Caco-2 (cell line): ENCODE measurements around the gene CD300LB. TPM values are rescaled to one million over a fixed set of nuclear protein-coding genes. Genes with fewer than 3 reads are reported as not detected.

Experiments
- BruUV-seq: library from RNA; stranded (reverse); fragments of 400-500 nt; replicated peaks from 2 replicates; lab custom pipeline; 2021; lab: Mats Ljungman, UMichigan
- CTCF ChIA-PET: fragments of 300-600 bp; sonication (Branson Sonifier 250); formaldehyde crosslinking; loops from one replicate; lab custom pipeline; 2022; ENCODE audit warnings: antibody characterized with exemption; lab: Charles Lee
- POLR2A ChIA-PET: fragments of 300-600 bp; sonication (Branson Sonifier 250); formaldehyde crosslinking; loops from one replicate; lab custom pipeline; 2022; ENCODE audit warnings: antibody characterized with exemption; lab: Charles Lee
- DNase-seq, 2 experiments: peaks; one replicate each; pipeline versions ENCODE4 v3.0.0 to v3.0.0-alpha.2; 2020 to 2022
- H3K27me3 ChIP-seq: replicated peaks from 2 replicates; pipeline ENCODE4 v1.6.0; 2011; ENCODE audit warnings: low read length; ENCODE audit not compliant: control insufficient read depth, insufficient read depth
- H3K36me3 ChIP-seq: 2 replicates; pipeline ENCODE4 v1.5.1; 2011; ENCODE audit warnings: low read length; ENCODE audit not compliant: control insufficient read depth, insufficient read depth
- H3K4me1 ChIP-seq: fragments of 250-450 bp; sonication (Bioruptor Pico); 2 replicates; pipeline ENCODE4 v1.5.1; 2020; ENCODE audit warnings: mild to moderate bottlenecking
- H3K4me3 ChIP-seq: 2 replicates; pipeline ENCODE4 v1.5.1; 2011; ENCODE audit warnings: low read depth, mild to moderate bottlenecking, control low read depth, low read length
- H3K9me3 ChIP-seq: fragments of 250-450 bp; sonication (Bioruptor Pico); 2 replicates; pipeline ENCODE4 v1.5.1; 2020; ENCODE audit warnings: mild to moderate bottlenecking, moderate library complexity
- H3K27ac Mint-ChIP-seq: one replicate; pipeline ENCODE4 v1.8.0; 2022; ENCODE audit warnings: mixed read lengths; ENCODE audit not compliant: unreplicated experiment
- H3K27me3 Mint-ChIP-seq: one replicate; pipeline ENCODE4 v1.8.0; 2022; ENCODE audit warnings: mixed read lengths; ENCODE audit not compliant: insufficient read depth, unreplicated experiment
- H3K36me3 Mint-ChIP-seq: one replicate; pipeline ENCODE4 v1.8.0; 2022; ENCODE audit warnings: mild to moderate bottlenecking, mixed read lengths; ENCODE audit not compliant: insufficient read depth, unreplicated experiment
- H3K4me1 Mint-ChIP-seq: one replicate; pipeline ENCODE4 v1.8.0; 2022; ENCODE audit warnings: low read depth, mixed read lengths; ENCODE audit not compliant: unreplicated experiment
- H3K4me3 Mint-ChIP-seq: one replicate; pipeline ENCODE4 v1.8.0; 2022; ENCODE audit warnings: mild to moderate bottlenecking, moderate library complexity, mixed read lengths; ENCODE audit not compliant: unreplicated experiment
- H3K9me3 Mint-ChIP-seq: one replicate; pipeline ENCODE4 v1.8.0; 2022; ENCODE audit warnings: mixed read lengths; ENCODE audit not compliant: unreplicated experiment
- CTCF ChIP-seq, 2 experiments: fragments of 200-600 bp in 1 of 2; IDR thresholded peaks; 1 replicate in 1 of 2; 2 replicates in 1 of 2; pipeline versions ENCODE4 v1.5.1 to v1.8.0; 2011 to 2022; ENCODE audit warnings: antibody characterized with exemption in 1 of 2, control low read depth in 1 of 2, inconsistent platforms in 1 of 2, low read depth in 1 of 2, low read length in 1 of 2, mild to moderate bottlenecking in 1 of 2, moderate library complexity in 1 of 2; ENCODE audit not compliant: insufficient read depth in 1 of 2, severe bottlenecking in 1 of 2, unreplicated experiment in 1 of 2
- intact Hi-C: fragments of 100-400 bp; cut with micrococcal nuclease; formaldehyde crosslinking; loops from one replicate; pipeline ENCODE4 v1.10.0; 2022; ENCODE audit not compliant: unreplicated experiment
- total RNA-seq: library from RNA; stranded (reverse); gene quantifications from 2 replicates; pipeline ENCODE4 v1.2.3, GENCODE V29; 2022

The CD300LB gene
- total RNA-seq, 1 experiment from 2014 or later, result not detected

- no peaks in the 10 kb centered on the region for H3K36me3 Mint-ChIP-seq
- intact Hi-C loops, result loop anchor here (5.0 kb wide), 1 partner anchor 163 kb away; the partner anchor contains the start of gene GPR142
- CTCF ChIA-PET, result no interaction called here
- BruUV-seq, result no TSS peak
- Histone ChIP-seq H3K27me3 (no peaks in the 10 kb centered on the region), H3K4me1 (no peaks in the 10 kb centered on the region), H3K9me3 (peaks cover 9% of the 10 kb centered on the region; the same call in 1 of the 2 replicates), H3K36me3 (no peaks in the 10 kb centered on the region), H3K4me3 (no peak overlapping the region)
- H3K9me3 Mint-ChIP-seq, result no peaks in the 10 kb centered on the region
- no peak for TF ChIP-seq CTCF (IDR thresholded peaks at IDR 0.05; ENCODE audit: insufficient read depth in 1 of 2, low read depth in 1 of 2, low read length in 1 of 2, severe bottlenecking in 1 of 2, unreplicated experiment in 1 of 2)
- POLR2A ChIA-PET, result no interaction called here
- DNase-seq, result no peak
- H3K27ac Mint-ChIP-seq, result no peak overlapping the region
- no peaks in the 10 kb centered on the region for H3K4me1 Mint-ChIP-seq
- no peak overlapping the region for H3K4me3 Mint-ChIP-seq
- H3K27me3 Mint-ChIP-seq, result peaks cover 21% of the 10 kb centered on the region
These were observed 484 bp downstream of the CD300LB start for GRCh38 chr17:74530831-74531150.

- no peaks in the 10 kb centered on the region for H3K9me3 ChIP-seq
- no TSS peak for BruUV-seq
- no peak for TF ChIP-seq CTCF (IDR thresholded peaks at IDR 0.05; ENCODE audit: insufficient read depth in 1 of 2, low read depth in 1 of 2, low read length in 1 of 2, severe bottlenecking in 1 of 2, unreplicated experiment in 1 of 2)
- Mint-ChIP-seq H3K9me3 (no peaks in the 10 kb centered on the region), H3K27me3 (peaks cover 29% of the 10 kb centered on the region), H3K27ac (no peak overlapping the region), H3K36me3 (no peaks in the 10 kb centered on the region), H3K4me3 (no peak overlapping the region), H3K4me1 (no peaks in the 10 kb centered on the region)
- no peak overlapping the region for H3K4me3 ChIP-seq
- CTCF ChIA-PET, result no interaction called here
- no peaks in the 10 kb centered on the region for H3K4me1 ChIP-seq
- 0 out of 2 replicates have a peak, but pooled peaks cover 1% of the 10 kb centered on the region for H3K27me3 ChIP-seq
- intact Hi-C loops, result no loop called here
- POLR2A ChIA-PET, result no interaction called here
- DNase-seq, result no peak
- H3K36me3 ChIP-seq, result no peaks in the 10 kb centered on the region
These were observed 2.0 kb downstream of the CD300LB start for GRCh38 chr17:74529243-74529642.

- BruUV-seq, result no TSS peak
- H3K36me3 Mint-ChIP-seq, result no peaks in the 10 kb centered on the region
- no peaks in the 10 kb centered on the region for H3K9me3 Mint-ChIP-seq
- CTCF ChIA-PET, result interaction anchor here (1.2 kb wide), 1 partner anchor 155 kb away, joined by 6 read pairs; no protein-coding TSS in a partner anchor
- no peak for DNase-seq
- POLR2A ChIA-PET, result no interaction called here
- peaks cover 32% of the 10 kb centered on the region for H3K27me3 Mint-ChIP-seq
- no peaks in the 10 kb centered on the region for H3K4me1 ChIP-seq
- H3K4me1 Mint-ChIP-seq, result no peaks in the 10 kb centered on the region
- H3K4me3 ChIP-seq, result no peak overlapping the region
- intact Hi-C loops, result no loop called here
- H3K27me3 ChIP-seq, result 0 out of 2 replicates have a peak, but pooled peaks cover 1% of the 10 kb centered on the region
- no peaks in the 10 kb centered on the region for H3K36me3 ChIP-seq
- H3K9me3 ChIP-seq, result no peaks in the 10 kb centered on the region
- TF ChIP-seq CTCF (IDR thresholded peaks at IDR 0.05; ENCODE audit: insufficient read depth in 1 of 2, low read depth in 1 of 2, low read length in 1 of 2, severe bottlenecking in 1 of 2, unreplicated experiment in 1 of 2), result no peak
- H3K4me3 Mint-ChIP-seq, result no peak overlapping the region
- H3K27ac Mint-ChIP-seq, result no peak overlapping the region
These were observed 2.6 kb downstream of the CD300LB start for GRCh38 chr17:74528491-74529199.
